Endothelial cell of umbilical vein (primary cell): ENCODE results near the gene POFUT2. TPM values are rescaled to one million over a fixed set of nuclear protein-coding genes. Genes with fewer than 3 reads are reported as not detected.

ENCODE experiments used
- BruUV-seq: library from RNA; stranded (reverse); fragments of 400-500 nt; replicated peaks from 2 replicates; lab custom pipeline; 2021; lab: Mats Ljungman, UMichigan
- CTCF ChIA-PET: fragments of 300-600, 350-600 bp; sonication (Branson Sonifier 250); formaldehyde crosslinking; loops from one replicate; lab custom pipeline; 2021; ENCODE audit warnings: antibody characterized with exemption, inconsistent platforms; lab: Charles Lee
- POLR2A ChIA-PET: fragments of 300-600, 350-600 bp; sonication (Branson Sonifier 250); formaldehyde crosslinking; loops from one replicate; lab custom pipeline; 2021; ENCODE audit warnings: antibody characterized with exemption, inconsistent platforms; lab: Charles Lee
- DNase-seq: peaks from one replicate; pipeline ENCODE4 v3.0.0-alpha.2; 2011; ENCODE audit warnings: low read depth, low spot score
- FAIRE-seq: peaks from 2 replicates; lab custom pipeline; 2011; peaks lifted over from hg19 to GRCh38; lab: Jason Lieb, UNC
- H2AFZ ChIP-seq: 2 replicates; pipeline ENCODE4 v1.6.0; 2012; ENCODE audit warnings: low read depth, low read length, control low read depth, inconsistent platforms
- H3K27ac ChIP-seq: 2 replicates; pipeline ENCODE4 v1.5.1; 2011; ENCODE audit warnings: low read depth, mild to moderate bottlenecking, control low read depth, low read length, moderate library complexity; ENCODE audit not compliant: insufficient read depth
- H3K27me3 ChIP-seq, 2 experiments: 2 replicates each; pipeline versions ENCODE4 v1.6.0 to v1.6.1; 2011; ENCODE audit warnings: low read length in 2 of 2, mixed read lengths in 1 of 2; ENCODE audit not compliant: control insufficient read depth in 2 of 2, insufficient read depth in 2 of 2
- H3K36me3 ChIP-seq, 2 experiments: 2 replicates in 1 of 2; 3 replicates in 1 of 2; pipeline ENCODE4 v1.5.1; 2011; ENCODE audit warnings: low read length in 2 of 2, mild to moderate bottlenecking in 1 of 2, moderate library complexity in 1 of 2; ENCODE audit not compliant: control insufficient read depth in 2 of 2, insufficient read depth in 2 of 2; ENCODE audit errors: extremely low read depth in 1 of 2
- H3K4me1 ChIP-seq: 3 replicates; pipeline ENCODE4 v1.5.1; 2011; ENCODE audit warnings: mild to moderate bottlenecking, low read length; ENCODE audit not compliant: control insufficient read depth, insufficient read depth; ENCODE audit errors: extremely low read depth
- H3K4me2 ChIP-seq: 2 replicates; pipeline ENCODE4 v1.6.1; 2011; ENCODE audit warnings: low read length, control low read depth, mixed read lengths; ENCODE audit not compliant: insufficient read depth
- H3K4me3 ChIP-seq, 3 experiments: fragments of 200-600 bp in 1 of 3; sonication (generic), shearing (Covaris generic) in 1 of 3; replicated peaks in 1 of 3; 2 replicates each; pipeline ENCODE4 v1.5.1; 2011 to 2016; ENCODE audit warnings: control low read depth in 3 of 3, low read length in 3 of 3, mild to moderate bottlenecking in 2 of 3, inconsistent platforms in 1 of 3, low read depth in 1 of 3, moderate library complexity in 1 of 3; ENCODE audit not compliant: insufficient read depth in 1 of 3
- H3K79me2 ChIP-seq: 2 replicates; pipeline ENCODE4 v1.6.0; 2012; ENCODE audit warnings: low read length, inconsistent platforms; ENCODE audit not compliant: control insufficient read depth, insufficient read depth
- H3K9ac ChIP-seq: replicated peaks from 2 replicates; pipeline ENCODE3; 2011; ENCODE audit warnings: low read length, control low read depth; ENCODE audit not compliant: insufficient read depth; ENCODE audit errors: extremely low read depth
- H3K9me1 ChIP-seq: replicated peaks from 3 replicates; pipeline ENCODE4 v1.6.0; 2011; ENCODE audit warnings: mild to moderate bottlenecking, low read length; ENCODE audit not compliant: control insufficient read depth, insufficient read depth; ENCODE audit errors: extremely low read depth
- H3K9me3 ChIP-seq: replicated peaks from 2 replicates; pipeline ENCODE4 v1.5.1; 2012; ENCODE audit warnings: low read length, inconsistent platforms; ENCODE audit not compliant: control insufficient read depth, insufficient read depth
- H4K20me1 ChIP-seq: replicated peaks from 2 replicates; pipeline ENCODE3; 2011; ENCODE audit warnings: mild to moderate bottlenecking, low read length; ENCODE audit not compliant: control insufficient read depth, insufficient read depth; ENCODE audit errors: extremely low read depth
- CTCF ChIP-seq, 2 donors: IDR thresholded peaks; 1 replicate in 1 of 2; 2 replicates in 1 of 2; pipeline ENCODE4 v1.5.1; 2011; ENCODE audit warnings: low read length in 2 of 2, mild to moderate bottlenecking in 2 of 2, moderate library complexity in 2 of 2, control low read depth in 1 of 2, inconsistent platforms in 1 of 2, low read depth in 1 of 2; ENCODE audit not compliant: insufficient read depth in 1 of 2; ENCODE audit errors: extremely low read depth in 1 of 2
- EZH2 ChIP-seq: IDR thresholded peaks from 2 replicates; pipeline ENCODE4 v1.6.1; 2012; ENCODE audit warnings: borderline replicate concordance, low read depth, mild to moderate bottlenecking, moderate library complexity, low read length, inconsistent platforms; ENCODE audit not compliant: severe bottlenecking
- FOS ChIP-seq: IDR thresholded peaks from 2 replicates; pipeline ENCODE4 v1.6.1; 2011; ENCODE audit warnings: mild to moderate bottlenecking, low read length, moderate library complexity, borderline replicate concordance; ENCODE audit not compliant: insufficient read depth
- GATA2 ChIP-seq: IDR thresholded peaks from 2 replicates; pipeline ENCODE4 v1.7.0; 2011; ENCODE audit warnings: low read depth, mild to moderate bottlenecking, moderate library complexity, mixed read lengths, low read length; ENCODE audit not compliant: insufficient read length, insufficient read depth
- JUN ChIP-seq: IDR thresholded peaks from 2 replicates; pipeline ENCODE4 v1.6.1; 2011; ENCODE audit warnings: borderline replicate concordance, low read depth; ENCODE audit not compliant: insufficient read length, insufficient read depth
- MAX ChIP-seq: IDR thresholded peaks from 2 replicates; pipeline ENCODE4 v1.6.1; 2011; ENCODE audit not compliant: insufficient read depth, insufficient read length
- MYC ChIP-seq: IDR thresholded peaks from one replicate; pipeline ENCODE4 v1.6.1; 2011; ENCODE audit warnings: mild to moderate bottlenecking, low read depth, low read length
- POLR2A ChIP-seq: IDR thresholded peaks from 2 replicates; pipeline ENCODE4 v1.6.1; 2012; ENCODE audit warnings: low read depth, mild to moderate bottlenecking, control low read depth, low read length
- POLR2AphosphoS5 ChIP-seq: IDR thresholded peaks from 2 replicates; pipeline ENCODE4 v1.6.1; 2012; ENCODE audit warnings: low read depth, mild to moderate bottlenecking, control low read depth, low read length, moderate library complexity; ENCODE audit not compliant: insufficient read depth
- dilution Hi-C: fragments of 300-500 bp; cut with MboI; formaldehyde crosslinking; loops from one replicate; pipeline ENCODE4 v1.15.0; 2019; ENCODE audit warnings: low sequenced_read_pairs; ENCODE audit not compliant: extremely low pct_ligation_motif_present
- intact Hi-C: fragments of 100-400 bp; cut with micrococcal nuclease; formaldehyde crosslinking; loops from one replicate; pipeline ENCODE4 v1.10.0; 2022
- polyA plus RNA-seq, 4 experiments: library from polyadenylated mRNA; depleted of rRNA in 3 of 4; stranded (reverse) in 3 of 4; unstranded in 1 of 4; fragments of >200 nt; gene quantifications; 2 replicates each; pipeline versions ENCODE4 v1.2.1 to v1.2.3, GENCODE V29; 2011 to 2012; ENCODE audit warnings: missing spikeins in 1 of 4
- total RNA-seq: library from RNA; stranded (reverse); gene quantifications from 2 replicates; pipeline ENCODE4 v1.2.3, GENCODE V29; 2021

Gene POFUT2
- total and polyA plus RNA-seq, 2 donors (not counting 3 experiments of a cell fraction or from before 2014, with no cell fraction given) = 30.7 to 47.5 TPM

GRCh38 chr21:45256912-45257672 lies 30.6 kb downstream of the POFUT2 start:
- no peaks in the 10 kb centered on the region for H4K20me1 ChIP-seq
- TF ChIP-seq POLR2AphosphoS5 (no peak), MAX (no peak), JUN (no peak), MYC (no peak), EZH2 (no peak), FOS (no peak), CTCF (IDR thresholded peaks at IDR 0.05; ENCODE audit: extremely low read depth in 1 of 2, insufficient read depth in 1 of 2, low read depth in 1 of 2, low read length in 2 of 2) (no peak), POLR2A (no peak), GATA2 (no peak)
- H3K4me1 ChIP-seq = no peaks in the 10 kb centered on the region
- no peaks in the 10 kb centered on the region for H3K9me3 ChIP-seq
- no TSS peak for BruUV-seq
- peaks cover 0 to 2% of the 10 kb centered on the region in 2 experiments for H3K27me3 ChIP-seq
- H2AFZ ChIP-seq = no peak overlapping the region
- H3K9ac ChIP-seq = no peak overlapping the region
- no peak overlapping the region for H3K4me2 ChIP-seq
- dilution Hi-C loops = no loop called here
- POLR2A ChIA-PET = no interaction called here
- CTCF ChIA-PET = interaction anchor here (0.8 to 1.7 kb wide), 4 partner anchors 9 to 117 kb away, joined by 3 to 5 read pairs (median 4); no protein-coding TSS in a partner anchor
- intact Hi-C loops = no loop called here
- peak; percentile 61 for DNase-seq
- H3K36me3 ChIP-seq = no peaks in the 10 kb centered on the region
- H3K27ac ChIP-seq = no peak overlapping the region
- FAIRE-seq = no peak
- H3K9me1 ChIP-seq = no peaks in the 10 kb centered on the region
- H3K4me3 ChIP-seq = no peak overlapping the region
- H3K79me2 ChIP-seq = no peaks in the 10 kb centered on the region
